Measurements from ENCODE around the gene HIKESHI.

Gene HIKESHI

DNA sequence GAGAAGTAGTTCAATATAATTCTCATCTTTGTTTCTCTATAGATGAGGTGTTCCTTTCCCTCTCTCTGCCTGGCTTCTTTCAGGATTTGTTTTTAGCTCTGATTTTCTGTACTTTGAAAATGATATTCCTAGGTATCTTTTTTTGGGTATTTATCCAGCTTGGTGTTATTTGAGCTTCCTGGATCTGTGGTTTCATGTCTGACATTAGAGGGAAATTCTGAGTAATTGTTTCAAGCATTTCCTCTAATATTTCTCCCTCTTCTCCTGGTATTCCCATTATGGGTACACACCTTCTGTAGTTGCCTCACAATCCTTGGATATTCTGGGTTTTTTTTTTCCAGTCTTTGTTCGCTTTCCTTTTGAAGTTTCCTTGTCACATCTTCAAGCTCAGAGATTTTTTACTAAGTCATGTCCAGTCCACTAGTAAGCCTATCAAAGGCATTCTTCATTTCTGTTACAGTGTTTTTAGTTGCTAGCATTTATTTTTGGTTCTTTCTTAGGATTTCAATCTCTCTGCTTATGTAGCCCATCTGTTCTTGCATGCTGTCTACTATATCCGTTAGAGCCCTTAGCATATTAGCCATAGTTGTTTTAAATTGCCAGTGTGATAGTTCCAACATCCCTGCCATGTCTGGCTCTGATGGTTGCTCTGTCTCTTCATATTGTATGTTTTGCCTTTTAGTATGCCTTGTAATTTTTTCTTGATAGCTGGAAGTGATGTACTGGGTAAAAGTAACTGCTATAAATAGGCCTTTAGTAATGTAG, 78.4 kb downstream of the HIKESHI start:
- no peak for DNase-seq (ENCODE audit: low spot score)

DNA sequence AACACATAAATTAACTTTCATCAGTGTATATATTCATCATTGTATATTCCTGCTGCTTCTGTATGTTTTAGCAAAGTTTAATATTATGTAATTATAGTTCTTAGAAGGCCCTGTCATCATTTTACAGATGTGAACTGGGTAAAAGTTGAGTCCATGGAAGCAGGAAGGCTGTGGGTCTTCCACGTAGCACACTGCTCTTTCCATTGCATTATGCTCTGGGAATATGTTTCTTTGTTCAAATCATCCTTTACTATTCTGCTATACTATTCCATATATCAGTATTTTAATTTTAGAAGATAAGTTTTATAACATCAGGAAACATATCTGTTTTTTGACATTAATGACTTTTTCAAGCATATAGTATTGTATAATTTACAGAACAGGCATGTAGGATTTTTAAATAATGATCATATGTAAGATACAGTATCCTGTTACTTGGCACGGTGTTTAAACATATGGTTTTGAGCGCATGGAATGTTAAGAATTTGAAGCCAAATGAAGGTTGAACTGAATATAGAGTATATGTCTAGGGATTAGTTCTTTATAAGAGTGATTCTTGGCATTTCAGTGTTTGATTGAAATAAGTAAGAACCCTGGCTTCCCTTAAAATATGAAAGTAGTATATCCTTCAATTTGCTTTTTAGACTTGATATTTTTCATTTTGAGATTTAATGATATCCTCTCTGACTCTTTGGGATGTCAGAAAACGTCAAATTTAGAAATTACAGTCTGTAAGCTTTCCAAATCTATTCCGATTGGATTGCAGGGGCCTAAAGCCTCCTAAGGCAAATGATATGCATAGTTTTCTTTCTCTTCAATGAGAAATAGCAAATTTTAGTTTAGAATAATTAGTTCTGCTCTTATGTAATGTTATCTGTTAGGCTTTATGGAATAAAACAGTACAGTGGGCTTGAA, 81.3 kb downstream of the HIKESHI start:
- DNase-seq (ENCODE audit: low spot score): no peak

DNA sequence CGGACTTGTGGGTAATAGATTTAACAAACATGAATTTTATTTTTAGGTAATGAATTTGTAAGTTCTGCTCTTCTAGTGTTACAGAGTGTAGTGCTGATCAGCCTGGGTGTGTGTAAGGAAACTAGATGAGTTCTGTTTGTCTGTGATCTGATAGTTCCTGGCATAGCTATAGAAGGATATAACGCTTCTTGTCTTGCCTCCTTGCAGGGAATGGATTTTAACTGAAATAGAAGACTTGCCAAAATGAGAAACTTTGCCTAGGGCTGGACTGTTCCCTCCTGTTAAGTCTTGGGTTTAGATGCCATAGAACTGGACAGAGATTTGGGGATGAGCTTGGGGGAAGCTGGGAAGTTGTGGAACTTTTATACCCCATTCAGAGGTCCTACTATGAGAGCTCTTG, 84.2 kb downstream of the HIKESHI start:
- no peak for DNase-seq (ENCODE audit: low spot score)

DNA sequence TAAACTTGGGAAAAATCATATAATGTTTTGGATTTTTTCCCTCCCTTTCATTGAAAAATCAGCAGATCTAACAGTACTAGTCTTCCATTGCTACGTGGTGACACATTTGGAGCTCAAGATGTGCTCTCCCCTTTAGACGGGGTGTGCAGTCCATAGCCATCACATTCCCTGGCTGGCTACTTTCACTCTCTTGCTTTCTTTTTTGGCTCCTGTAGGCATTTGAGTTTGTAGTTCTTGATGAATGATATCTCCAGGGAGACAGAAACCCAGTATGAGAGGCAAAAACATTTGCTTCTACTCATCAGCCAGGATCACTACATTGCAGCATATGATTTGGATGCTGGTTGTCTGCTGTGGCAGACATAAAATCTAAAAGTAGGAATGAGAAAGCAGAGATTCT, 84.7 kb downstream of the HIKESHI start:
- no peak for DNase-seq (ENCODE audit: low spot score)

DNA sequence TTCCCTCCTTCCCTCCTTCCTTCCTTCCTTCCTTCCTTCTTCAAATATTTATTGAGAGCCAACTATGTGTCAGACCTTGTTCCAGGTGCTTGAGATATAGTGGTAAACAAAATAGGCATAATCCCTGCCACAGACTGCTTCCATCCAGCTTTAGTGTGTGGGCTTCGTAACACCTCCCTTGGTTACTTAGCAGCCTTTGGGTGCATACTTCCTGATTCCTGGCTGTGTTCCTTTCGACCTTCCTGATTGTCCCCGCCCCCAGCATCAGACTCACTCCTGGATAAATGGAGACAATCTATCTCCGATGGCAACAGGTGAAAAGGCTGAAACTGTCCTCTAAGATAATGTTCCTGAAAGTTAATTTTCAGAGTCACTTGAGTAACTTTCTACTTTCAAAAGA, 86.2 kb downstream of the HIKESHI start:
- peak; percentile 53 for DNase-seq (ENCODE audit: low spot score)

DNA sequence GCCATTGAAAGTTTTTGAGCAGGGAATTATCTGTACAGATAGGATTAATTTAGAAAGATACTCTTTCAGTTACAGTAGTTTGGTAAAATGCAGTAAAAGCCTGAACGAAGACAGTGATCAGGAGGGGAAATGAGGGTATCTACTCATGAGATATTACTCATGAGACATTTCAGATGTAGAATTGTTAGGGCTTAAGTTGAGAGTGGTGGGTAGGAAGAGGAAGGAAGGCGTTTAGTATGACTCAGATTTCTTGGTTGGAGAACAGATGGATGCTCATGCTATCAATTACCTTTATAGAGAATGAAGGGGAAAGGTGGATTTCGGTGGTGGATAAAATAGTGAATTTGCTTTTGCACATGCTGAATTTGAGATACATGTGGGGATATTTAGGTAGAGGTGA, 88.4 kb downstream of the HIKESHI start:
- no peak for DNase-seq (ENCODE audit: low spot score)

DNA sequence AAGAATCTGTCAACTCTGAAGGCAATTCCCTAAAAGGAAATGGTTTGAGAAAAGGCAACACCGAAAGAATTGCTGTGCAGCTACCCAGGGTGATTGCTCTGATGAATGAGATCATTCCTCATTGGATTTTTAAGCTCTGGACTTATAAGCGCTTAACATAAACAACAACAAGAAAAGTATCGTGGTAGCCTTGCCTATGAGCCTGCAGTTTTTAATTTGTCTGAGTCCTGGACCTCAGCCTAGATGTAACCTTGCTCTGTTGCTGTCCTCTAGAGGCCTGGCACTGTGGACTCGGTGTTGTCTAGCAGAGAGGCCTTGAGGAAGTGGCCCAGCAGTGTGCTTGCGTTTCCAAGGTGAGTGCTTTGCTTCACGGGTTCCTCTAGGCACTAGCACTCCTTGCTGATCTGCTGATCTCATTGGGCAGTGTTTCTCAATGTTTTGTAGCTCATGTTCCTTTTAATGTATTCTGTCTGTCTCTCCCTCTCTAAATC, 93.1 kb downstream of the HIKESHI start:
- peak; percentile 71 for DNase-seq (ENCODE audit: low spot score)
